ENCODE results near the gene TIA1. TPM values are rescaled to one million over a fixed set of nuclear protein-coding genes. Genes with fewer than 3 reads are reported as not detected.
A peak's percentile ranks its signal among the peaks of the same experiment; 100 is the strongest.
"Not testable (repeated sequence)": the region's sequence is repeated elsewhere in the genome, so short reads cannot be mapped to it uniquely, and the experiment has no call there.

TIA1 gene
- total RNA-seq, 6 donors from 2014 or later = 51.4 to 292 (median 101) TPM

GRCh38 chr2:70270323-70270722 lies 21.9 kb upstream of the TIA1 start:
- Histone ChIP-seq H3K9me3 (no peaks in the 10 kb centered on the region), H3K4me1 (no peaks in the 10 kb centered on the region), H3K27ac (no peak overlapping the region), H3K27me3 (no peaks in the 10 kb centered on the region), H3K4me3 (no peak overlapping the region), H3K36me3 (peaks cover 3 to 37% (median 12%) of the 10 kb centered on the region in 4 donors)
- TF ChIP-seq POLR2AphosphoS5 (IDR thresholded peaks at IDR 0.05) = no peak
- TF ChIP-seq EP300 (IDR thresholded peaks at IDR 0.05) = no peak
- no peak for TF ChIP-seq POLR2A (IDR thresholded peaks at IDR 0.05)
- TF ChIP-seq, protein P1, sequence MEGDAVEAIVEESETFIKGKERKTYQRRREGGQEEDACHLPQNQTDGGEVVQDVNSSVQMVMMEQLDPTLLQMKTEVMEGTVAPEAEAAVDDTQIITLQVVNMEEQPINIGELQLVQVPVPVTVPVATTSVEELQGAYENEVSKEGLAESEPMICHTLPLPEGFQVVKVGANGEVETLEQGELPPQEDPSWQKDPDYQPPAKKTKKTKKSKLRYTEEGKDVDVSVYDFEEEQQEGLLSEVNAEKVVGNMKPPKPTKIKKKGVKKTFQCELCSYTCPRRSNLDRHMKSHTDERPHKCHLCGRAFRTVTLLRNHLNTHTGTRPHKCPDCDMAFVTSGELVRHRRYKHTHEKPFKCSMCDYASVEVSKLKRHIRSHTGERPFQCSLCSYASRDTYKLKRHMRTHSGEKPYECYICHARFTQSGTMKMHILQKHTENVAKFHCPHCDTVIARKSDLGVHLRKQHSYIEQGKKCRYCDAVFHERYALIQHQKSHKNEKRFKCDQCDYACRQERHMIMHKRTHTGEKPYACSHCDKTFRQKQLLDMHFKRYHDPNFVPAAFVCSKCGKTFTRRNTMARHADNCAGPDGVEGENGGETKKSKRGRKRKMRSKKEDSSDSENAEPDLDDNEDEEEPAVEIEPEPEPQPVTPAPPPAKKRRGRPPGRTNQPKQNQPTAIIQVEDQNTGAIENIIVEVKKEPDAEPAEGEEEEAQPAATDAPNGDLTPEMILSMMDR (IDR thresholded peaks at IDR 0.05) = no peak
- ATAC-seq (ENCODE audit: low FRiP score in 2 of 2) (no peak), DNase-seq (no peak)
- 81 to 87% methylated on average over 3 of the region's 3 CpGs for WGBS, 2 donors

DNA sequence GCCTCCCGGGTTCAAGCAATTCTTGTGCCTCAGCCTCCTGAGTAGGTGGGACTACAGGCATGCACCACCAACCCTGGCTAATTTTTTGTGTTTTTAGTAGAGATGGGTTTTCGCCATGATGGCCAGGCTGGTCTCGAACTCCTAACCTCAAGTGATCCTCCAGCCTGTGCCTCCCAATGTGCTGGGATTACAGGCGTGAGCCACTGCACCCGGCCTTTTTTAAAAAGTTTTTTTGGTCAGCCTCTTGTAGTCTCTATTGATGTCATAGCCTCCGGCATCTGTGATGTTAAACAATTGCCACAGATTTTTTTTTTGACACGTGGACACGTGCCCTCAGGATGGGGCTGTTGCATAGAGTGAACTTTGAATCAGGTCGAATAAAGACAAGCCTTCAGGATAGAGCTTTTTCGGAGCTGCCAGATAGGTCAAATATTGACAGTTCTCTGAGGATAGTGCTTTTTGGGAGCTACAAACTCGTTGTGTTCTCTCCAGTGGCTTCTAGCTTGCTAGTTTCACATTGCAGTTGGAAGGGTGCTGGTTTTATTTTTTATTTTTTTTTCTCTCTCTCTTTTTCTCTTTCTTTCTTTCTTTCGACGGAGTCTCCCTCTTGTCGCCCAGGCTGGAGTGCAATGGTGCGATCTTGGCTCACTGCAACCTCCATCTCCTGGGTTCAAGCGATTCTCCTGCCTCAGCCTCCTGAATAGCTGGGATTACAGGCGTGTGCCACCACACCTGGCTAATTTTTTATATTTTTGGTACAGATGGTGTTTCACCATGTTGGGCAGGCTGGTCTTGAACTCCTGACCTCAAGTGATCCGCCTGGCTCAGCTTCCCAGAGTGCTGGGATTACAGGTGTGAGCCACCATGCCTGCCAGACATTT lies 21.2 kb upstream of the TIA1 start:
- H3K4me1 ChIP-seq; H3K27me3 ChIP-seq; H3K9me3 ChIP-seq; DNase-seq; H3K4me3 ChIP-seq; H3K27ac ChIP-seq; ATAC-seq (ENCODE audit: low FRiP score in 2 of 2): not testable (repeated sequence)
- peaks cover 0 to 34% (median 8%) of the 10 kb centered on the region in 4 donors for H3K36me3 ChIP-seq
- 90 to 96% methylated on average over 18 of the region's 18 CpGs for WGBS, 2 donors

- H3K4me1 ChIP-seq; H3K27ac ChIP-seq; ATAC-seq (ENCODE audit: low FRiP score in 2 of 2); H3K9me3 ChIP-seq; H3K4me3 ChIP-seq; H3K27me3 ChIP-seq: not testable (repeated sequence)
- DNase-seq = peak in 1 of 2 donors; percentile 69
- peaks cover 0 to 47% (median 18%) of the 10 kb centered on the region in 4 donors for H3K36me3 ChIP-seq
- WGBS, 2 donors = 98 to 99% methylated on average over 21 to 30 of the region's 30 CpGs
Observed at GRCh38 chr2:70266925-70267324, 18.5 kb upstream of the TIA1 start.

DNA sequence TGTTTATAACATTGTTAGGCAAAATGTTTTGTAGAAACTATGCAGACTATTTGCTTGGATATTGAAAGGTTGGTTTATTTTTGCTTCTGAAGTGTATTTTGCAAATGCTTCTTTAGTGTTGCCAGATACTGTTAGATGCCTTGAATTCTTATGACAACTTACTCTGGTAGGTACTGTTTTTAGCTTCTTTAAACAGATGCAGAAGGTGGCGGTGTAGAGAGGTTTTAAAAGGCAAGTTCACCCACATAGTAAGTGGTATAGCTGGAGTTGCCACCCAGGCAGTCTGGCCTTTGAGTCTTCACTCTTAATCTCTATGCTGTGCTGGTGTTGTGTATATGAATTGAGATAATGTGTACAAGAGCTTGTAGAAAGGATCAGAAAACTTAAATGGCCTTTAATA lies 13.1 kb upstream of the TIA1 start:
- no peak overlapping the region for H3K4me3 ChIP-seq
- DNase-seq = no peak
- no peak for ATAC-seq (ENCODE audit: low FRiP score in 2 of 2)

GRCh38 chr2:70258532-70258875 lies 10.1 kb upstream of the TIA1 start:
- H3K9me3 ChIP-seq = no peaks in the 10 kb centered on the region
- 4 to 13% methylated on average over 11 to 12 of the region's 12 CpGs for WGBS, 2 donors
- H3K36me3 ChIP-seq = peaks cover 0 to 22% (median 9%) of the 10 kb centered on the region in 4 donors
- no peaks in the 10 kb centered on the region for H3K27me3 ChIP-seq
- peak overlapping the region; percentile 81 to 96 (median 86) for H3K4me3 ChIP-seq
- peaks cover 19 to 36% (median 26%) of the 10 kb centered on the region in 4 donors for H3K4me1 ChIP-seq
- DNase-seq (peak in 1 of 2 donors; percentile 64), ATAC-seq (ENCODE audit: low FRiP score in 2 of 2) (peak; percentile 53 to 72)
- TF ChIP-seq POLR2A (IDR thresholded peaks at IDR 0.05) (no peak), EP300 (IDR thresholded peaks at IDR 0.05) (no peak), POLR2AphosphoS5 (IDR thresholded peaks at IDR 0.05) (no peak)
- TF ChIP-seq, protein P1 (IDR thresholded peaks at IDR 0.05) = no peak
- H3K27ac ChIP-seq = peak overlapping the region; percentile 79 to 93 (median 89)

More for the DNA sequence above, 13.1 kb upstream of the TIA1 start:
- H3K4me1 ChIP-seq = peaks cover 19 to 36% (median 26%) of the 10 kb centered on the region in 4 donors
- H3K27me3 ChIP-seq = no peaks in the 10 kb centered on the region
- no peaks in the 10 kb centered on the region for H3K9me3 ChIP-seq
- peak overlapping the region in 3 of 4 donors; percentile 4 to 53 (median 21) for H3K27ac ChIP-seq
- TF ChIP-seq POLR2A (IDR thresholded peaks at IDR 0.05) (no peak), EP300 (IDR thresholded peaks at IDR 0.05) (no peak), POLR2AphosphoS5 (IDR thresholded peaks at IDR 0.05) (no peak)
- TF ChIP-seq, protein P1 (IDR thresholded peaks at IDR 0.05) = no peak
- 62 to 77% methylated on average over 1 of the region's 1 CpG for WGBS, 2 donors
- H3K36me3 ChIP-seq = peaks cover 0 to 43% (median 14%) of the 10 kb centered on the region in 4 donors
